ENCODE data around the gene HEMK1.

HEMK1 gene

GRCh38 chr3:50572801-50573371 is 3.6 kb downstream of the HEMK1 start:
- no peak for DNase-seq (ENCODE audit: low read depth, low spot score)
- no peak overlapping the region for H3K27ac ChIP-seq

- no peak for DNase-seq (ENCODE audit: low read depth, low spot score)
- H3K27ac ChIP-seq, result no peak overlapping the region
Observed at GRCh38 chr3:50573566-50574443, 4.5 kb downstream of the HEMK1 start.

GRCh38 chr3:50574444-50574831 is 5.1 kb downstream of the HEMK1 start:
- DNase-seq (ENCODE audit: low read depth, low spot score), result no peak
- H3K27ac ChIP-seq, result no peak overlapping the region

- no peak for DNase-seq (ENCODE audit: low read depth, low spot score)
- no peak overlapping the region for H3K27ac ChIP-seq
Observed at GRCh38 chr3:50575372-50575771, 6.0 kb downstream of the HEMK1 start.

GRCh38 chr3:50577348-50577747 is 8.0 kb downstream of the HEMK1 start:
- DNase-seq (ENCODE audit: low read depth, low spot score), result no peak
- H3K27ac ChIP-seq, result no peak overlapping the region

GRCh38 chr3:50580683-50581458 is 11.5 kb downstream of the HEMK1 start:
- H3K27ac ChIP-seq, result no peak overlapping the region
- no peak for DNase-seq (ENCODE audit: low read depth, low spot score)

GRCh38 chr3:50581459-50581842 is 12.1 kb downstream of the HEMK1 start:
- H3K27ac ChIP-seq, result no peak overlapping the region
- no peak for DNase-seq (ENCODE audit: low read depth, low spot score)

GRCh38 chr3:50582083-50582482 is 12.8 kb downstream of the HEMK1 start:
- no peak for DNase-seq (ENCODE audit: low read depth, low spot score)

GRCh38 chr3:50583897-50584296 is 14.6 kb downstream of the HEMK1 start:
- H3K27ac ChIP-seq, result no peak overlapping the region
- no peak for DNase-seq (ENCODE audit: low read depth, low spot score)

More at GRCh38 chr3:50582083-50582482, 12.8 kb downstream of the HEMK1 start:
- no peak overlapping the region for H3K27ac ChIP-seq

- no peak overlapping the region for H3K27ac ChIP-seq
- no peak for DNase-seq (ENCODE audit: low read depth, low spot score)
Observed at GRCh38 chr3:50584391-50584790, 15.1 kb downstream of the HEMK1 start.

- no peak overlapping the region for H3K27ac ChIP-seq
- DNase-seq (ENCODE audit: low read depth, low spot score), result no peak
Observed at GRCh38 chr3:50585919-50586762, 16.8 kb downstream of the HEMK1 start.

- no peak overlapping the region for H3K27ac ChIP-seq
Observed at GRCh38 chr3:50586763-50587070, 17.4 kb downstream of the HEMK1 start.

GRCh38 chr3:50587373-50587772 is 18.1 kb downstream of the HEMK1 start:
- no peak overlapping the region for H3K27ac ChIP-seq
- DNase-seq (ENCODE audit: low read depth, low spot score), result no peak

More at GRCh38 chr3:50586763-50587070, 17.4 kb downstream of the HEMK1 start:
- no peak for DNase-seq (ENCODE audit: low read depth, low spot score)

GRCh38 chr3:50587806-50588758 is 18.8 kb downstream of the HEMK1 start:
- DNase-seq (ENCODE audit: low read depth, low spot score), result no peak
- H3K27ac ChIP-seq, result no peak overlapping the region

- DNase-seq (ENCODE audit: low read depth, low spot score), result no peak
- no peak overlapping the region for H3K27ac ChIP-seq
Observed at GRCh38 chr3:50588759-50589433, 19.6 kb downstream of the HEMK1 start.

- DNase-seq (ENCODE audit: low read depth, low spot score), result no peak
- no peak overlapping the region for H3K27ac ChIP-seq
Observed at GRCh38 chr3:50591196-50591741, 21.9 kb downstream of the HEMK1 start.

GRCh38 chr3:50592568-50592967 is 23.2 kb downstream of the HEMK1 start:
- H3K27ac ChIP-seq, result no peak overlapping the region
- no peak for DNase-seq (ENCODE audit: low read depth, low spot score)

- no peak for DNase-seq (ENCODE audit: low read depth, low spot score)
- H3K27ac ChIP-seq, result no peak overlapping the region
Observed at GRCh38 chr3:50594253-50594785, 25.0 kb downstream of the HEMK1 start.
